HG02678 (cell line): Measurements from ENCODE around the gene EPG5.
"Not testable (repeated sequence)": the region's sequence is repeated elsewhere in the genome, so short reads cannot be mapped to it uniquely, and the experiment has no call there.

Experiments
- ATAC-seq: cut with Tn5 transposase; IDR thresholded peaks from one replicate; pipeline ENCODE4 v1.9.1; 2021; ENCODE audit warnings: mild to moderate bottlenecking, moderate library complexity; ENCODE audit not compliant: unreplicated experiment

The EPG5 gene

DNA sequence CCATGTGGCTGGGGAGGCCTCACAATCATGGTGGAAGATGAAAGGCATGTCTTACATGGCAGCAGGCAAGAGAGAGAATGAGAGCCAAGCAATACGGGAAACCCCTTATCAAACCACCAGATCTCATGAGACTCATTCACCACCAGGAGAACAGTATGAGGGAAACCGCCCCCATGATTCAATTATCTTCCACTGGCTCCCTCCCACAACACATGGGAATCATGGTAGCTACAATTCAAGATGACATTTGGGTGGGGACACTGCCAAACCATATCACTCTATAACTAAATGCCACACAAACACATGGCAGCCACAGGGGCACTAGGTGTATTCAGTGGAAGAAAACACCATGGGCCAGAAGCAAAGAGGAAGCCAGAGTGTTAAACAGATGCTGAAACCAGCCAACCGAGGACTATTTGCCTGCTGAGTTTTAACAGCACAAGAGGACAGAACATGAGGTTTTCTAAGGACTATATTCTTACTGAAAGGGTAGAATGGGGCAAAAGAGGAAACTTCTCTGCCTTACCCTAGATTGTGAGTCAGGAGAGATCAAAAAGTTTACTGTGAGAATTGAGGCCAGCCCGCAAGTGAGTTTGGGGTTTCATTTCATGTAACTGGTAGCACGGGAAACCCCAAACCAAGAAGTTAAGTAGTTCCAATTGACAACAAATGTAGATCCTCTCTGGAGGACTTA lies 92.5 kb downstream of the EPG5 start:
- ATAC-seq = peak; percentile 94

DNA sequence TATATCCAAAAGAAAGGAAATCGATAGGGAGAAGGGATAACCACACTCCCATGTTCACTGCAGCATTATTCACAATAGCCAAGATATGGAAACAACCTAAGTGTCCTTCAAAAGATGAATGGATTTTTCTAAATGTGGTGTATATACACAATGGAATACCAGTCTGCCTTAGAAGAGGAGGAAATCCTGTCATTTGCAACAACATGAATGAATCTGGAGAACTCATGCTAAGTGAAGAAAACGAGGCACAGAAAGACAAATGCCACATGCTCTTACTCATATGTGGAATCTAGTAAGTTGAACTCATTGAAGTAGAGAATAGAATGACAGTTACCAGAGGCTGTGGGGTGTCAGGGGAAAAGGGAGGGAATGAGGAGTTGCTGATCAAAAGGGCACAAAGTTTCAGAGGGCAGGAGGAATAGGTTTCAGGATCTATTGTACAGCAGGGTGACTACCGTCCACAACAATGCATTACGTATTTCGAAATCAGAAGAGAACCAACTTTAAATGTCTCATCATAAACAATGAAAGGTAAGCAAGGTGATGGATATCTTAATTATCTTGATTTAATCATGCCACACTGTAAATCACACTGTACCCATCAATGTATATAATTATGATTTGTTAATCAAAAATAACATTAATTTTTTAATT lies 95.6 kb downstream of the EPG5 start:
- ATAC-seq = no peak

DNA sequence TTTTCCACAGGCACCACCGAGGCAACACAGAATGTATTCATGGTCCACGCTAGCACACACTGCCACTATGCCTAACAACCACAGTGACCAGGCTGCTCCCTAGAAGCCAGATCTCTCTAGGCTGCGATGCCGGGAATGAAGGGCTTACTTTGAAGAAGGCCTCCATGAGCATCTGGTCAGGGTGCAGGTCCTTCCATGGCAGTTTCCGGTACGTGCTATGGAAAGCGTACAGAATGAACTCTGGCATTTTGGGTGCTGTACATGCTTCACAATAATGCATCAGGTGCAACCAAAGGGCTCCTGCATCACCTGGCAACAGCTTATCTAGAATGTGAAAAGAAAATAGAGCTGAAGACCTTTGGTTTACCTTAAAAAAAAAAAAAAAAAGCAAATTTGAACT lies 96.7 kb downstream of the EPG5 start:
- ATAC-seq = no peak

DNA sequence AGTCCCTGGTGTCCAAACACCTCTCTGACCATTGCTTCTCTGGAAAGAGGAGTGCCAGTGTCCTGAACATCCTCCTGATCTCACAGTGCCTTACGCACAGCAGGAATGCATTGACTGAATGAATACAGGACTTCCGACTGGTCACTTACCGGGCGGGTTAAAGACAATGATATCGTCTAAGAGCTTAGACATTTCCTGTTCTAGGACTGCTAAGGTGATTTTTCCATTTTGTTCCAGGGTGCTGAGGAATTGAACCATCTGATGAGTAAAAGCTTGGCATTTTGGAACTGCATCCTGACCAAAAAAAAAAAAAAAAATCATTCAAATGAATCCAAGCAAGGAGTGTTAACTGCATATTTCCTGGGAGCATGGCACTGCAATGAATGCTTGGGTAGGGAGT lies 101.7 kb downstream of the EPG5 start:
- ATAC-seq = no peak

DNA sequence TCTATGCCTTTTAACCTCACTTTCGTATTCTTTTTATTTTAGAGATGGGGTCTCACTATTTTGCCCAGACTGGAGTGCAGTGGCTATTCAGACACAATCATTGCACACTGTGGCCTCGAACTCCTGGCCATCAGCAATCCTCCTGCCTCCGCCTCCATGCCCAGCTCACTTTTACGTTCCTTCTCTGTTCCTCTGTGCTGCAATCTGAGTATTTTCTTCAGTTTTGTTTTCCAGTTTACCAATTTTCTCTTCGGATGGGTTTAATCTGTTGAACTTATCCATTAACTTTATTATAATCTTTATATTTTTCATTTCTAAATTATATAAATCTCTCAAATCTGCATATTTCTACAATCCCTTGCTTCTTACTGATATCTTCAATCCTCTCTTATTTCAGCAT lies 103.0 kb downstream of the EPG5 start:
- ATAC-seq = no peak

DNA sequence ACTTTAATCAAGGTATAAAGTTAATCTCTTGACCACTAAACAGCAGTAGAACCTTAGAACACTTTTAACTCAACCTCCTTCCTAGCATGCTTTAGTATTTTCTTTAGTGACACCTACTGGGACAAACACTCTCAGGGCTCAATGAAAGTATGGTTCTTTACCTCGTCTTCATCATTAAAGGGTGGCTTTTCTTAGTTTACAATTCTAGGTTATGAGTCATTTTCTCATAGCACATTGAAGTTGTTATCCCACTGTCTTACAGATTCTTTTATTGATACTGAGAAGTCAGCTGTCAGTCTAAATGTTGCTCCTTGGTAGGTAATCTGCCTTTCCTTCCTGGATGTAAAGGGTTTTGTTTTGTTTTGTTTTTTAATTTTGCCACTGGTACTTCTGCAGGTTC lies 103.7 kb downstream of the EPG5 start:
- ATAC-seq = no peak

DNA sequence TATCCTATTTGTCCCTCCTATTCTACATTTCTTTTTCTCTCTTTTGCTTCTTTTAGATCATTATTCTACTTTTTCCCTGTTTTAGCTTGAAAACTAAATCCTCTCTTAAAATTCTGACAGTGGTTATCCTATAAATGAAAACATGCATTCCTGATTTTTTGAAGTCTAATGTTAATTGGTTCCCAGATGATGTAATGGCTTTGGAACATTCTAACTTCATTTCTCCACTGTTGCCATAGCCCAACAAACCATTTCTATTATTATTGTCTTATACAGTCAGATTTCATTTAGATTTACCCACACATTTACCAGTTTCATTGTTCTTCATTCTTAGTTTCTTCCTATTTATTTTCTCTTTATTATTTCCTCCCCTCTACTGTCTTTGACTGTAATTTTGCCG lies 105.2 kb downstream of the EPG5 start:
- ATAC-seq = no peak

DNA sequence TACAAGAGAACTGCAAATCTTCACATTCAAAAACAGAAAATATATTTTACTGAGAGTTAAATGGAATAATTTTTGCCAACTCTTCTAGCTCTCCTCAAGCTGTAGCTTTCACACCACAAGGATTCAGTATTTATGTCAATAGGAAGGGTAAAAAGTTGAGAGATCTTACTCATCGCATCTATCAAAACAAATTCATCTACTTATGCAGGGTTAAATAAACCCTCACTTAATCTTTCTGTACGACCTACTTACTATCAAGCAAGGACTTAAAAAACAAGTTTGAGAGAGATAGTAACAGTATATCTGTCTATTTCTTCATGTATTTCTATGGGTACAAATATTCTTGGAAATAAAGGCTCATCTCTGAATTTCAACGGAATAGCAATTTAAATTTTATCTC lies 106.2 kb downstream of the EPG5 start:
- no peak for ATAC-seq

DNA sequence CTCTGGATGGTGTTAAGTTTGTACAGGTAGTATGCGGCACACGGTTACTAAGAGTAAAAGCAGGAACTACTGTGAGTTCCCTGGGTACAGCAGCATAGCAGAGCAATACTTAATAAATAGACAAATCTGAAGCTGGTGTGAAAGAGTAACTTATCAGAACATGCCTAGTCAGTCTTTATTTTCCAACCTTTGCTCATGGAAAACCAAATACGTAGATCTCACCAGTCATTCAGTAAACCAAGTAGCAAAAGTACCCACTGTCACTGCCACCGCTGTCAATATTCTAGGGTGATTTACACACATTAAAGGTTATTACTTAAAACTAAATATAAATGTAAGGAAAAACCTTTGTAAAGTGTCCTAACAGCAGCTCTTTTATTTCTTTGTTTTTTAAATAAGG lies 106.6 kb downstream of the EPG5 start:
- no peak for ATAC-seq

DNA sequence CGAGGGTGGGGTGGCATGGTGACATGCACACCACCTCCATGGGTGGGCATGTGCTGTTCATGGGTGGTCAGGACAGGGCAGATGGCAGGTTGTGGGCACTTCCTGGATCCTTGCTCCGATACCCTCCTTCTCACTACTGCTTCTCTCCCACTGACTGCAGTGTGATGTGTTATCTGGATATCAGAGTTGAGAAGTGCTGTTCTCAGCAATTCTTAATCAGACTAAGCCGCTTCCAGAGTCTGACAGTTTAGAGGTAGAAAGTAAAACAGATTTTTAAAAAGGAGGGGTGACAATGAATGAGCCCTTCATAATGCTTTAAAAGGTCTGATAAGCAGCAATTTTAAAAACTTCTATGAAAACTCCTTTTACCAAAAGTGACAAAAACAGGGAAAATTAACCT lies 107.8 kb downstream of the EPG5 start:
- no peak for ATAC-seq

DNA sequence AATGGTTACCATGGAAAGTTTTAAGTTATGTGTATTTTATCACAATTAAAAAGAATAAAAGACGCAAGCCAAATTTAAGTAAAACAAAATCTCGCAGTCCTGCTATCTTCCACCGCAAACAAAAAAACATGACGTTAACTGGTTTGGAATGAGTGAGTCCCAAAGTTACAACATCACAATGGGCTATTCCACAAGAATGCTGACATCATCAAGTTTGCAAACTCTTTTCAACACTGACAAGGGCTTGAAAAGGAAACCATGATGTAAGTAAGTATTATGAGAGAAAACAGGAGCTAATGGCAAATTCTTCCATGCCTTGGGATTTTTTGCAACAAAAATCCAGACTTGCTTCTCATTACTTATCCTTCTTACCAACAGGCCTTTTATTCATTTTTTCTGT lies 110.6 kb downstream of the EPG5 start:
- no peak for ATAC-seq

DNA sequence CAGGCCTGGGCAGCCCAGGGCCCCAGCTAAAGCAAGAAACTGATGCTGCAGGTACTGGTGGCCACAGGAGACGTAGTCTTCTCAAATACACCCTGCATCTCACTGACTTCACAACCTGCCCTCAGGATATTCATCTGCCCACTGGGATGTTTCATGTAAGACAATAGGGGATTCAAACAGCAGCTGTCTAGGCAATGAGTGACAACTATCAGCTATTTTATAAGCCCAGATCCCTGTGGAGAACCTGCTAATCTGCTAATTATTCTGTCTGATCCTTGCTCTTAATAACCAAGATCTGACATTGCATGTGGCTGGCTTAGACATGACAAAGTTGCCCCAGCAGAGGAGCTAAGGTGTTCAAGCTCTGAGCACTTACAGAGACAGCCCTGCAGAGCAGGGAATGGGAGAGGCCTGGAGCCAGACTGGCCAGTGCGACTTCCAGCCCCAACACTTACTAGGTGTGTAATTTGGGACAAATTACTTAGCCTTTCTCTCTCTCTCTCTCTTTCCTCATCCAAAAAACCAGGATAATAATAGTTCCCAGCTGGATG lies 113.0 kb downstream of the EPG5 start:
- ATAC-seq = no peak

DNA sequence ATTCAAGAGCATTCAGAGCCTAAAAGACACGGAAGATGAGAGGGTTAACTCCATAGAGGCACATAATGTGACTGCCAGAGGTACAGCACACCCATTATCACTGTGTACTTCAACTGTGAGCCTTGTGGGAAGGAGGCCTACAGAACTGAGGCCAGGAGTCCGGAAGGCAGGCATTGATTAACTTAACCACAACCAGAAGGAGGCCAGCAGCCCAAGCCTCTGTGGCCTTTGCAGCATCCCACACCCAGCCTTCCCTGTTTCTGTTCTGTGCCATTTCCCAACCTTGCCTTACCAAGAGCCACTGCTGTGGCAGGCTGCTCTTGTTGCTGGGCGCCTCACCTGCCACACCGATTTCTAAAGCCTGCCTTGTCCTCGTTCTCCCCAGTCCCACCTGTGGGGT lies 114.5 kb downstream of the EPG5 start:
- no peak for ATAC-seq

DNA sequence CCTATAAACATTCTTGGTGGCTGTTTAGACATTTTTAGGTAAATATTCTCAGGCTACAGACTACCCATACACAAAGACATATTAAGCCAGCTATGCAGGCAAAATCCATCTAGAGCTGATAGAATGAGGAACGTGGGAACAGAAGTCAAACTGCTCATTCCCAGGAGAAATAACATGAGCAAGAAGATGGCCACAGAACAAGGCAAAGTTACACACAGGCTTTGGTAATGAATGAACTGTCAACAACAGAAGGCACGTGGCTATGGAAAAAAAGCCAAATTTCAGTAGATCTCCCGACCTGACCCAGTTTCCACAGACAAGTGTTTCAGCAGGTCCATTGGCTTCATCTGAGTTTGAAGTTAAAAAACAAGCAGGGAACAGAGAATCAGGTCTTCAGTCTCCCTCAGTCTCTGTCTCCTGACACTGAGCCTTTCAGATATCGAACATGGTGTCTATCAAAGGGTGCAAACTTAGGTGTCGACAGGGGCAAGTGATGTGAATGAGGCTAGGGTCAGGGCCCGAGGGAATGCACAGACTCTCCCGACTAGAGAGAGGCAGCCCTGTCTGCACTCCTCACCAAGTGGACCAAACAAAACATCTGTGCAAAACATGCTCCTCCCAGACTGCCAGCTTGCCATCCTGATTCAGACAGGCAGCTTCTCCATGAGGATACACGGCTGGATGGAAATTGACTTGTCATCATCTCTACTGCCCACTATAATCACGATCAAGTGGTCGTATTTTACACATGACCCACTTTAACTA lies 115.8 kb downstream of the EPG5 start:
- ATAC-seq = no peak

DNA sequence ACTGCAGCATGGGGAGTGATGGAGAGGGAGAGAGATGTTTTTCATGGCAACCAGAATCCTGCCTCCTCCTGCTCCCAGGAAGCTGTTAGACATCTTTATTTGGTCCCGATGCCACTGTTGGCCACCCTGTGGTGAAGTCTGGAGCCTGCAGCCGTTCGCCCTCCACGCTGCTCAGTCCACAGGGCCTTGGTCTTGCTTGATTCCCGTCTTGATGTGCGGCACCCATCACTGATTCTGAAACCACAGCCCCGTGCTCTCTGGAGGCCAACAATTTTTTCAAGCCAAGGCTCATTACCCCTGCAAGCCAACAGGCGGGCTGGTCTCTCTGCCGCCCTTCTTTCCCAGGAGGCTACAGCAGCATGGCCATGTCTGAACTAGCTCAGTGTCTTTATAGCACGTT lies 117.1 kb downstream of the EPG5 start:
- ATAC-seq = no peak

DNA sequence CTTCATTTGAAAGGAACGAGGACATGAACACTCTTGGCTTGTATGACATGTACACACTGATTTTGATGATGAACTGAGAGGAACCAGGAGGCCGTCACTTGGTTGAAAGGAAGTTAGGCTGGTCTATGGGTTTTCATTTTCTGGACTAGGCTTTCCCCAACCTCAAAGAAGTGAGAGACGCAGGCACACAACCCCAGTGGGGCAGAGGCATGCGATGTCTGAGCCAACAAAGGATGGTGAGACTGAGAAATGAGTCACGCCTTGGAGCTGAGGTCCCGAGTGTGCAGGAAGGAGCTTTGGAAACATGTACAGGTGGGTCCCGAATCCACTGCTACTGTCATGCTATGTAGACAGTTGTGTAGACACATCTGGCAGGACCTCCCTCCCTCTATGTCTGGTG lies 117.6 kb downstream of the EPG5 start:
- no peak for ATAC-seq

DNA sequence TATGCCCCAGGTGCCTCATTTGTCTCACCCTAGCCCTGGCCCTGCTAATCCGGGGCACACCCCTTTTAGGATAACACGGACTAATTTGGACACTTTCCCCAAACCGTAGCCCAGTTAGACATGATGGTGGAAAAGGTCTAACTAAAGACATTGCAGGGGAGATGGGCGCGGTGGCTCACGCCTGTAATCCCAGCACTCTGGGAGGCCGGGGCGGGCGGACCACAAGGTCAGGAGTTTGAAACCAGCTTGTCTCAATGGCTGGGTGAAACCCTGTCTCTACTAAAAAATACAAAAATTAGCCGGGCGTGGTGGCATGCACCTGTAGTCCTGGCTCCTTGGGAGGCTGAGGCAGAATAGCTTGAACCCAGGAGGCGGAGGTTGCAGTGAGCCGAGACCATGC lies 118.5 kb downstream of the EPG5 start:
- not testable (repeated sequence) for ATAC-seq

DNA sequence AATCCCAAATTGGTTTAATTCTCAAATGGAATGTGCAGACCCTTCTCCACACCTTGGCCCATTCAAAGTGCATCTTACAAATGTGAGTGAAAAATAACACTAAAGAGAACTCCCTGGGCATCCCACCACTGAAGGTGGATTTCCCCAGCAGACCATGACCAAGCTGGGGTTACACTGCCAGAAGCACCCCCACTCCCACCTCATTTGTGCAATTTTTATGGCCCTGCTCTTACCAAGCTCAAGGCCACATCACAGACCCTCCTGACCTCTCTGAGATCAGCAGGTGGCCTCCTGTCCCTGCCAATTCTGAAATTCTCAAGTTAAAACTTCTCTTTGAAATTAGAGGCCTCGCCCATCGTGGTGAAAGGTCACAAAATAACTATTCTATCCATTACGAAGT lies 120.0 kb downstream of the EPG5 start:
- no peak for ATAC-seq

DNA sequence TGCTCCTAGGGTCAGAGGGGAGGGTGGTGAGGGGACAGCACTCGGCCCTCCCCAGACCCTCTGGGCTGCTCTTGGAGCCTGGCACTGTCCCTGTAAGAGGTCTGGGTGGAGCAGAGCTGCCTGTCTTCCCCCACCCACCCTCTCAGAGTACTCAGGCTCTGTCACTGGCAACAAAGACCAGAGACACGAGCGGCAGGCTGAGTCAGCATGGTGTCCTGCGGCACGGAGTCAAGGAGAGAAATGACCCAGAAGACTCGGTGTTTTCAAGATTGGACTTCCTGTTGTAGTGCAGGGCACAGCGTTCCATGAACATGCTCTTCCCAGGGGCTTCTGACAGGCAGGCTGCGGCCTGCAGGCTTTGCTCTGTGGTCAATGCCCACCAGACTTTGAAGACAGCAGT lies 121.7 kb downstream of the EPG5 start:
- ATAC-seq = no peak

DNA sequence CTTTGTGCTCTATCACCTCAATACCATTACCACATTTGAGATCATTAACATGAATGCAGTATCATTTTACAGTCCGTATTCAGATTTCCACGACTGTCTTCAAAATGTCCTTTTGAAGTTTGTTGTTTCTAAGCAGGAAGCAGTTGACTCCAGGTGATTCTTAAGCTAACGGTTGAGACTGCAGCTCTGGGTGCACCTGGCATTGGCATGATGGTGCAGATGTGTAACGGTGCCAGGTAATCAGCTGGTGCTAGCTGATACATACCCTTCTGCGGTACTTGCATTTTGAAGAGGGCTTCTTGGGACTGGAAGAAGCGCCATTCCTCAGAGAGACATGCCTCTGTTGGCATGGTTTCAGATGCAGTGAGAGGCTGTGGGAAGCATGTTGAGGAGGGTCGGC lies 122.2 kb downstream of the EPG5 start:
- no peak for ATAC-seq

DNA sequence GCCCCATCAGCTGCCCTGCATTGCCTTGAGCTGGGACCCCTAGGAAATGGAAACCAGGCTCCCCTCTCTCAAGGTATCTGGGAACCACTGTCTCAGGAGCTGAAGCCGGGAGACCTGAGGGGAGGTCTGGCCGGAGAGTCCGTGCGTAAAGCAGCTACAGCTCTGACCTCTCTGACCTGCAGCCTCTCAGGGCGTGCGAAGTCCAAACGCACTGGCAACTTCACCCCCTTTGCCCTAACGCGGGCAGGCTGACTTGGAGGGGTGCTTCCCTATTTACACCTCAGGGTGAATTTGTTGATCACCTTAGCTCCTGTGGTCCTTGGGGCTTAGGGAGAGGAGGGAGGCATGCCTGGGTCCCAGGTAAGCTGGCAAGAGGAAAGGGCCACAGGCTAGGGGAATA lies 124.1 kb downstream of the EPG5 start:
- ATAC-seq = no peak
